ENCODE data around the gene CNOT10.
"Not testable (repeated sequence)": the region's sequence is repeated elsewhere in the genome, so short reads cannot be mapped to it uniquely, and the experiment has no call there.

The CNOT10 gene

GRCh38 chr3:32684800-32685542 is at the start of gene CNOT10:
Gene CNOT10 (plus strand): TSS chr3:32685188. CDS start chr3:32685461, 273 bp downstream.
- peak; percentile 61 for FAIRE-seq

- no peak for FAIRE-seq
Measured at GRCh38 chr3:32640939-32641338, 44.0 kb upstream of the CNOT10 start.

GRCh38 chr3:32641356-32641755 is 43.6 kb upstream of the CNOT10 start:
- no peak for FAIRE-seq

- FAIRE-seq = no peak
Measured at GRCh38 chr3:32643354-32643753, 41.6 kb upstream of the CNOT10 start.

GRCh38 chr3:32643816-32644215 is 41.2 kb upstream of the CNOT10 start:
- no peak for FAIRE-seq

- FAIRE-seq = peak; percentile 99
Measured at GRCh38 chr3:32644380-32644779, 40.6 kb upstream of the CNOT10 start.

- no peak for FAIRE-seq
Measured at GRCh38 chr3:32646761-32647160, 38.2 kb upstream of the CNOT10 start.

GRCh38 chr3:32652337-32653100 is 32.5 kb upstream of the CNOT10 start:
- FAIRE-seq = not testable (repeated sequence)

- FAIRE-seq = no peak
Measured at GRCh38 chr3:32655167-32655566, 29.8 kb upstream of the CNOT10 start.

- no peak for FAIRE-seq
Measured at GRCh38 chr3:32660634-32661033, 24.4 kb upstream of the CNOT10 start.

- FAIRE-seq = no peak
Measured at GRCh38 chr3:32662647-32663046, 22.3 kb upstream of the CNOT10 start.

- peak; percentile 97 for FAIRE-seq
Measured at GRCh38 chr3:32664630-32665075, 20.3 kb upstream of the CNOT10 start.

GRCh38 chr3:32667072-32667582 is 17.9 kb upstream of the CNOT10 start:
- no peak for FAIRE-seq

- FAIRE-seq = not testable (repeated sequence)
Measured at GRCh38 chr3:32669226-32669625, 15.8 kb upstream of the CNOT10 start.

- not testable (repeated sequence) for FAIRE-seq
Measured at GRCh38 chr3:32673730-32674129, 11.3 kb upstream of the CNOT10 start.

GRCh38 chr3:32675164-32675563 is 9.8 kb upstream of the CNOT10 start:
- FAIRE-seq = no peak

GRCh38 chr3:32675650-32676049 is 9.3 kb upstream of the CNOT10 start:
- FAIRE-seq = no peak

GRCh38 chr3:32681811-32682210 is 3.2 kb upstream of the CNOT10 start:
- FAIRE-seq = no peak

- FAIRE-seq = no peak
Measured at GRCh38 chr3:32684029-32684799, 774 bp upstream of the CNOT10 start.

GRCh38 chr3:32685543-32686185 is 676 bp downstream of the CNOT10 start:
- FAIRE-seq = no peak

GRCh38 chr3:32686713-32687112 is 1.7 kb downstream of the CNOT10 start:
- no peak for FAIRE-seq

- no peak for FAIRE-seq
Measured at GRCh38 chr3:32691847-32692246, 6.9 kb downstream of the CNOT10 start.

GRCh38 chr3:32696523-32696922 is 11.5 kb downstream of the CNOT10 start:
- FAIRE-seq = no peak

Data from A204.1 (cell line).